Mucosa of descending colon (tissue), 3 donors: Measurements from ENCODE around the gene SECTM1. TPM values are rescaled to one million over a fixed set of nuclear protein-coding genes. Genes with fewer than 3 reads are reported as not detected.
A peak's percentile ranks its signal among the peaks of the same experiment; 100 is the strongest.

Experiments
- ATAC-seq: fragments of 200-7000 bp; cut with Tn5 transposase; one replicate; pipeline ENCODE4 v1.9.1; 2020; ENCODE audit warnings: mild to moderate bottlenecking, moderate library complexity
- DNase-seq, 3 donors: peaks; one replicate each; pipeline ENCODE4 v3.0.0-alpha.2; 2020
- H3K36me3 ChIP-seq: fragments of 200-600 bp; one replicate; pipeline ENCODE4 v1.8.0; 2021; ENCODE audit warnings: low read depth, mild to moderate bottlenecking
- H3K4me1 ChIP-seq: fragments of 200-600 bp; one replicate; pipeline ENCODE4 v1.8.0; 2021; ENCODE audit warnings: low read depth, mild to moderate bottlenecking
- H3K4me3 ChIP-seq: fragments of 200-600 bp; one replicate; pipeline ENCODE4 v1.8.0; 2021; ENCODE audit warnings: mild to moderate bottlenecking
- H3K9me3 ChIP-seq: fragments of 200-600 bp; one replicate; pipeline ENCODE4 v1.8.0; 2021; ENCODE audit warnings: mild to moderate bottlenecking
- CTCF ChIP-seq: fragments of 200-600 bp; IDR thresholded peaks from one replicate; pipeline ENCODE4 v1.8.0; 2022; ENCODE audit warnings: antibody characterized with exemption, mild to moderate bottlenecking
- intact Hi-C, 2 donors: fragments of 100-400 bp; cut with DNase I in 1 of 2; cut with micrococcal nuclease in 1 of 2; formaldehyde crosslinking; loops; one replicate each; pipeline versions ENCODE4 v1.11.0 to v1.11.1; 2022; cut with DNase I, micrococcal nuclease
- total RNA-seq, 3 donors: library from RNA; stranded (reverse); fragmentation: NEBNext Ultra II Directional in 2 of 3; extraction: Animal tissue kit (Norgen Biotek cat#: 25700) in 2 of 3; gene quantifications; one replicate each; pipeline versions ENCODE4 v1.2.1 to v1.2.4, GENCODE V29; 2021 to 2023
- donor health status: DM: no; HTN: no; CAD: no; lungs with moderate emphysema.
- donor health status: DM: no; HTN: no; CAD: no.
- donor health status: DM: no; HTN: yes; CAD: no.

Gene SECTM1
- total RNA-seq, 3 donors from 2014 or later = 127 to 268 (median 213) TPM

- ATAC-seq = no peak
- Histone ChIP-seq H3K4me1 (peaks cover 15% of the 10 kb centered on the region), H3K36me3 (no peaks in the 10 kb centered on the region), H3K9me3 (no peaks in the 10 kb centered on the region), H3K4me3 (no peak overlapping the region)
- intact Hi-C loops = no loop called here
- TF ChIP-seq CTCF = no peak
- peak in 2 of 3 donors; percentile 32 to 58 for DNase-seq
Observed at GRCh38 chr17:82281076-82281475, 52.5 kb downstream of the SECTM1 start.

GRCh38 chr17:82280537-82280936 lies 53.0 kb downstream of the SECTM1 start:
- DNase-seq (no peak), ATAC-seq (no peak)
- intact Hi-C loops = no loop called here
- TF ChIP-seq CTCF = no peak
- Histone ChIP-seq H3K4me3 (no peak overlapping the region), H3K9me3 (no peaks in the 10 kb centered on the region), H3K4me1 (peaks cover 15% of the 10 kb centered on the region), H3K36me3 (no peaks in the 10 kb centered on the region)

- H3K4me1 ChIP-seq = peaks cover 19% of the 10 kb centered on the region
- ATAC-seq (no peak), DNase-seq (peak in 1 of 3 donors; percentile 49)
- H3K4me3 ChIP-seq = no peak overlapping the region
- no peak for TF ChIP-seq CTCF
- no peaks in the 10 kb centered on the region for H3K36me3 ChIP-seq
- intact Hi-C loops = no loop called here
- no peaks in the 10 kb centered on the region for H3K9me3 ChIP-seq
Observed at GRCh38 chr17:82278786-82279391, 54.7 kb downstream of the SECTM1 start.

GRCh38 chr17:82278308-82278707 lies 55.3 kb downstream of the SECTM1 start:
- H3K9me3 ChIP-seq = no peaks in the 10 kb centered on the region
- H3K36me3 ChIP-seq = no peaks in the 10 kb centered on the region
- H3K4me1 ChIP-seq = peaks cover 20% of the 10 kb centered on the region
- no peak for TF ChIP-seq CTCF
- intact Hi-C loops = no loop called here
- no peak for ATAC-seq
- DNase-seq = no peak
- no peak overlapping the region for H3K4me3 ChIP-seq

- ATAC-seq = no peak
- TF ChIP-seq CTCF = no peak
- intact Hi-C loops = no loop called here
- DNase-seq = peak in 1 of 3 donors; percentile 14
- Histone ChIP-seq H3K36me3 (no peaks in the 10 kb centered on the region), H3K4me1 (peaks cover 16% of the 10 kb centered on the region), H3K9me3 (no peaks in the 10 kb centered on the region), H3K4me3 (no peak overlapping the region)
Observed at GRCh38 chr17:82277851-82278250, 55.7 kb downstream of the SECTM1 start.

GRCh38 chr17:82276938-82277337 lies 56.6 kb downstream of the SECTM1 start:
- intact Hi-C loops = no loop called here
- Histone ChIP-seq H3K4me3 (no peak overlapping the region), H3K4me1 (peaks cover 14% of the 10 kb centered on the region), H3K36me3 (no peaks in the 10 kb centered on the region), H3K9me3 (no peaks in the 10 kb centered on the region)
- ATAC-seq (no peak), DNase-seq (peak in 1 of 3 donors; percentile 12)
- TF ChIP-seq CTCF = no peak
